ENCODE data around the gene KMT2D.

Gene KMT2D

GRCh38 chr12:49060237-49061156 lies at the start of gene KMT2D:
Gene KMT2D, minus strand, starts transcription at chr12:49060794. Its CDS starts 5,470 bp downstream, at chr12:49055324.
- H3K36me3 ChIP-seq (ENCODE audit: control insufficient read depth, insufficient read depth, low read length), result peaks cover 5% of the 10 kb centered on the region
- H3K4me1 ChIP-seq (ENCODE audit: control insufficient read depth, insufficient read depth, low read length), result peaks cover 23% of the 10 kb centered on the region
- H3K9me3 ChIP-seq (ENCODE audit: control insufficient read depth, insufficient read depth, low read length), result no peaks in the 10 kb centered on the region
- peak within 1 kb of the TSS; percentile 97 for H3K9ac ChIP-seq (ENCODE audit: low read depth, low read length)
- H3K4me3 ChIP-seq (ENCODE audit: low read depth, low read length), result peak within 1 kb of the TSS; percentile 85
- no peaks in the 10 kb centered on the region for H3K27me3 ChIP-seq (ENCODE audit: control insufficient read depth, insufficient read depth, low read length)

- peaks cover 3% of the 10 kb centered on the region for H3K4me1 ChIP-seq (ENCODE audit: control insufficient read depth, insufficient read depth, low read length)
- H3K9me3 ChIP-seq (ENCODE audit: control insufficient read depth, insufficient read depth, low read length), result no peaks in the 10 kb centered on the region
- H3K9ac ChIP-seq (ENCODE audit: low read depth, low read length), result peak overlapping the region; percentile 73
- peak overlapping the region; percentile 94 for H3K4me3 ChIP-seq (ENCODE audit: low read depth, low read length)
- peaks cover 8% of the 10 kb centered on the region for H3K36me3 ChIP-seq (ENCODE audit: control insufficient read depth, insufficient read depth, low read length)
- H3K27me3 ChIP-seq (ENCODE audit: control insufficient read depth, insufficient read depth, low read length), result no peaks in the 10 kb centered on the region
Measured at GRCh38 chr12:49109641-49110463, 49.3 kb upstream of the KMT2D start.

- Histone ChIP-seq H3K4me1 (ENCODE audit: control insufficient read depth, insufficient read depth, low read length) (peaks cover 3% of the 10 kb centered on the region), H3K9me3 (ENCODE audit: control insufficient read depth, insufficient read depth, low read length) (no peaks in the 10 kb centered on the region), H3K36me3 (ENCODE audit: control insufficient read depth, insufficient read depth, low read length) (peaks cover 12% of the 10 kb centered on the region), H3K4me3 (ENCODE audit: low read depth, low read length) (peak overlapping the region; percentile 94), H3K27me3 (ENCODE audit: control insufficient read depth, insufficient read depth, low read length) (no peaks in the 10 kb centered on the region), H3K9ac (ENCODE audit: low read depth, low read length) (no peak overlapping the region)
Measured at GRCh38 chr12:49108958-49109404, 48.4 kb upstream of the KMT2D start.

GRCh38 chr12:49105504-49106084 lies 45.0 kb upstream of the KMT2D start:
- H3K9me3 ChIP-seq (ENCODE audit: control insufficient read depth, insufficient read depth, low read length), result no peaks in the 10 kb centered on the region
- H3K27me3 ChIP-seq (ENCODE audit: control insufficient read depth, insufficient read depth, low read length), result no peaks in the 10 kb centered on the region
- peaks cover 39% of the 10 kb centered on the region for H3K36me3 ChIP-seq (ENCODE audit: control insufficient read depth, insufficient read depth, low read length)
- H3K4me1 ChIP-seq (ENCODE audit: control insufficient read depth, insufficient read depth, low read length), result peaks cover 3% of the 10 kb centered on the region
- H3K9ac ChIP-seq (ENCODE audit: low read depth, low read length), result no peak overlapping the region
- no peak overlapping the region for H3K4me3 ChIP-seq (ENCODE audit: low read depth, low read length)

GRCh38 chr12:49104822-49105221 lies 44.2 kb upstream of the KMT2D start:
- H3K9me3 ChIP-seq (ENCODE audit: control insufficient read depth, insufficient read depth, low read length), result no peaks in the 10 kb centered on the region
- peaks cover 39% of the 10 kb centered on the region for H3K36me3 ChIP-seq (ENCODE audit: control insufficient read depth, insufficient read depth, low read length)
- no peak overlapping the region for H3K4me3 ChIP-seq (ENCODE audit: low read depth, low read length)
- H3K27me3 ChIP-seq (ENCODE audit: control insufficient read depth, insufficient read depth, low read length), result no peaks in the 10 kb centered on the region
- no peak overlapping the region for H3K9ac ChIP-seq (ENCODE audit: low read depth, low read length)
- peaks cover 3% of the 10 kb centered on the region for H3K4me1 ChIP-seq (ENCODE audit: control insufficient read depth, insufficient read depth, low read length)

- Histone ChIP-seq H3K9ac (ENCODE audit: low read depth, low read length) (no peak overlapping the region), H3K4me3 (ENCODE audit: low read depth, low read length) (no peak overlapping the region), H3K36me3 (ENCODE audit: control insufficient read depth, insufficient read depth, low read length) (peaks cover 42% of the 10 kb centered on the region), H3K9me3 (ENCODE audit: control insufficient read depth, insufficient read depth, low read length) (no peaks in the 10 kb centered on the region), H3K4me1 (ENCODE audit: control insufficient read depth, insufficient read depth, low read length) (no peaks in the 10 kb centered on the region), H3K27me3 (ENCODE audit: control insufficient read depth, insufficient read depth, low read length) (peaks cover 4% of the 10 kb centered on the region)
Measured at GRCh38 chr12:49100380-49100779, 39.8 kb upstream of the KMT2D start.

GRCh38 chr12:49098703-49099102 lies 38.1 kb upstream of the KMT2D start:
- H3K36me3 ChIP-seq (ENCODE audit: control insufficient read depth, insufficient read depth, low read length), result peaks cover 30% of the 10 kb centered on the region
- H3K9me3 ChIP-seq (ENCODE audit: control insufficient read depth, insufficient read depth, low read length), result no peaks in the 10 kb centered on the region
- no peak overlapping the region for H3K4me3 ChIP-seq (ENCODE audit: low read depth, low read length)
- peaks cover 4% of the 10 kb centered on the region for H3K4me1 ChIP-seq (ENCODE audit: control insufficient read depth, insufficient read depth, low read length)
- peaks cover 20% of the 10 kb centered on the region for H3K27me3 ChIP-seq (ENCODE audit: control insufficient read depth, insufficient read depth, low read length)
- no peak overlapping the region for H3K9ac ChIP-seq (ENCODE audit: low read depth, low read length)

GRCh38 chr12:49098035-49098451 lies 37.4 kb upstream of the KMT2D start:
- Histone ChIP-seq H3K4me3 (ENCODE audit: low read depth, low read length) (no peak overlapping the region), H3K36me3 (ENCODE audit: control insufficient read depth, insufficient read depth, low read length) (peaks cover 26% of the 10 kb centered on the region), H3K9me3 (ENCODE audit: control insufficient read depth, insufficient read depth, low read length) (no peaks in the 10 kb centered on the region), H3K9ac (ENCODE audit: low read depth, low read length) (no peak overlapping the region), H3K27me3 (ENCODE audit: control insufficient read depth, insufficient read depth, low read length) (peaks cover 27% of the 10 kb centered on the region), H3K4me1 (ENCODE audit: control insufficient read depth, insufficient read depth, low read length) (peaks cover 4% of the 10 kb centered on the region)

- peaks cover 4% of the 10 kb centered on the region for H3K4me1 ChIP-seq (ENCODE audit: control insufficient read depth, insufficient read depth, low read length)
- no peak overlapping the region for H3K4me3 ChIP-seq (ENCODE audit: low read depth, low read length)
- no peak overlapping the region for H3K9ac ChIP-seq (ENCODE audit: low read depth, low read length)
- peaks cover 20% of the 10 kb centered on the region for H3K36me3 ChIP-seq (ENCODE audit: control insufficient read depth, insufficient read depth, low read length)
- peaks cover 33% of the 10 kb centered on the region for H3K27me3 ChIP-seq (ENCODE audit: control insufficient read depth, insufficient read depth, low read length)
- no peaks in the 10 kb centered on the region for H3K9me3 ChIP-seq (ENCODE audit: control insufficient read depth, insufficient read depth, low read length)
Measured at GRCh38 chr12:49097381-49097780, 36.8 kb upstream of the KMT2D start.

- Histone ChIP-seq H3K9ac (ENCODE audit: low read depth, low read length) (no peak overlapping the region), H3K4me1 (ENCODE audit: control insufficient read depth, insufficient read depth, low read length) (peaks cover 6% of the 10 kb centered on the region), H3K36me3 (ENCODE audit: control insufficient read depth, insufficient read depth, low read length) (peaks cover 8% of the 10 kb centered on the region), H3K9me3 (ENCODE audit: control insufficient read depth, insufficient read depth, low read length) (no peaks in the 10 kb centered on the region), H3K4me3 (ENCODE audit: low read depth, low read length) (no peak overlapping the region), H3K27me3 (ENCODE audit: control insufficient read depth, insufficient read depth, low read length) (peaks cover 57% of the 10 kb centered on the region)
Measured at GRCh38 chr12:49094975-49095365, 34.4 kb upstream of the KMT2D start.

GRCh38 chr12:49094160-49094974 lies 33.8 kb upstream of the KMT2D start, which contains the start of gene DHH:
Gene DHH, minus strand, starts transcription at chr12:49094801. Its CDS starts 289 bp downstream, at chr12:49094512.
- H3K36me3 ChIP-seq (ENCODE audit: control insufficient read depth, insufficient read depth, low read length), result peaks cover 8% of the 10 kb centered on the region
- peaks cover 8% of the 10 kb centered on the region for H3K4me1 ChIP-seq (ENCODE audit: control insufficient read depth, insufficient read depth, low read length)
- H3K9me3 ChIP-seq (ENCODE audit: control insufficient read depth, insufficient read depth, low read length), result no peaks in the 10 kb centered on the region
- H3K4me3 ChIP-seq (ENCODE audit: low read depth, low read length), result peak within 1 kb of the TSS; percentile 46
- no peak within 1 kb of the TSS for H3K9ac ChIP-seq (ENCODE audit: low read depth, low read length)
- peaks cover 63% of the 10 kb centered on the region for H3K27me3 ChIP-seq (ENCODE audit: control insufficient read depth, insufficient read depth, low read length)
